TTC549 (cell line): Measurements from ENCODE around the gene TMEM221.

ENCODE experiments used
- FAIRE-seq: peaks from 2 replicates; lab custom pipeline; 2012; peaks lifted over from hg19 to GRCh38; lab: Jason Lieb, UNC

Gene TMEM221

DNA sequence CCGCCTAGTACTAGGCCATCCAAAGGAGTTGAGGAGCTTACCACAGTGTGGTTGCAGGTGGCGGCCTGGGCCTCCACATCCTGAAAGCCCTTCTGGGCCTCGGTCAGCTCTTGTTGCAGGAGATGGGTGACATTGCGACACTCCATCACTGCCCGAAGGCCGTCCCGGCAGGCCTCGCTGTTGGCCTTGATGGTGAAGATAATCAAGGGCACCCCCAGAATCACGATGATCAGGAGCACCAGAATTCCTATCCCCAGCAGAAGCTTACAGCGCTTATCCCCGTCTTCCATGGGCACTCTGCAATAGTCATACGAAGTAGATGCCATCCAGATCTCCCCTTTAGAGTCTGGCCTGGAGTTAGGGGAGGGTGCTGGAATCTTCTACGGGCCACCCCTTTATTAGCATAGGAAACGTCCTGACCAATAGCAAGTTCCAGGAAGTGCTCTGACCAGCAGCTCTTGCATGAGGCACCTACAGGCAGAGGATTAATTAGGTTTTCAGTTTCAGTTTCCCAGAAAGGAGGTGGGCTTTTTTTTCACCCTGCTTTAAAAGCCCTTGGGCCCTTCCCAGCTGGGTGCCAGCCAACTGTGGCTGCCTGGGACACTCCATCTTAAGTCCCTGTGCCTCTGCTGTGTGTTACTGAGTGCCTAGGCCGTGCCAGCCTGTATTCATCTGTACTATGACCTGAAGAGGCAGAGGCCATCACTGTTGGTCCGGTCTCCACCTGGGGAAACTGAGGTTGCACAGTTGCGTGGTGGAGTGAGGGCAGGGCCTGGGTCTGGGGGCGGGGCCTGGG, 43.0 kb downstream of the TMEM221 start, which contains the start of gene BST2:
Gene BST2 (minus strand): TSS at position 381 of the 796 bp plus-strand sequence. CDS start 55 bp downstream, at position 326.
- no peak for FAIRE-seq

DNA sequence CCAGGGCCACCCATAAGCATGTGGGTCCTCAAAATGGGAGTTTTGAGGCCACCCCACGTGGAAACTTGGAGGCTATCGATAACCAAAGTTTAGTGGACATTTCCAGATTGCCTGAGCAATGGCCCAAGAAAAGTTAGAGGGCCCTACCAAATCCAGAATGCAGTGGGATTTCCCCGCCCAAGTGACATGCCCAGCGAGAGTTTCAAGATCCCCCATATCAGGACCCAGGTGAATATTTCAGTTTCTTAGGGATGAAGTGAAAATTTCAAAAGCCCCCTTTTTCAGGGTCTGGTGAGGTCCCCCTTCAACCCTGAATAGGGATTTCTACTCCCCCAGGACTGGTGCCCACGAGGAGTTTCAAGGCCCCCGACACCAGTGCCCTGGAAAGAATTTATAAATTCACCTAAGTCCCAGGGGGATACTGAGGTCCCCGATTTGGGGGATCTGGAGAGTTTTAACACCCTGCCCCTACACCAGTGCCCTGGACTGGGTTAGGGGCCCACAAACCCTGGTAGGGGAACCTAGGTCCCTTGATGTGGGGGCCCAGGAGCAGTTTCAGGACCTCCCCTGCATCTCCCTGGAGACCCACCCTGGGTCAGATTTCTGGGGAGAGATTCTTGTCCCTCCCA, 43.7 kb downstream of the TMEM221 start:
- no peak for FAIRE-seq

GRCh38 chr19:17404015-17404414, 44.5 kb downstream of the TMEM221 start:
- no peak for FAIRE-seq

DNA sequence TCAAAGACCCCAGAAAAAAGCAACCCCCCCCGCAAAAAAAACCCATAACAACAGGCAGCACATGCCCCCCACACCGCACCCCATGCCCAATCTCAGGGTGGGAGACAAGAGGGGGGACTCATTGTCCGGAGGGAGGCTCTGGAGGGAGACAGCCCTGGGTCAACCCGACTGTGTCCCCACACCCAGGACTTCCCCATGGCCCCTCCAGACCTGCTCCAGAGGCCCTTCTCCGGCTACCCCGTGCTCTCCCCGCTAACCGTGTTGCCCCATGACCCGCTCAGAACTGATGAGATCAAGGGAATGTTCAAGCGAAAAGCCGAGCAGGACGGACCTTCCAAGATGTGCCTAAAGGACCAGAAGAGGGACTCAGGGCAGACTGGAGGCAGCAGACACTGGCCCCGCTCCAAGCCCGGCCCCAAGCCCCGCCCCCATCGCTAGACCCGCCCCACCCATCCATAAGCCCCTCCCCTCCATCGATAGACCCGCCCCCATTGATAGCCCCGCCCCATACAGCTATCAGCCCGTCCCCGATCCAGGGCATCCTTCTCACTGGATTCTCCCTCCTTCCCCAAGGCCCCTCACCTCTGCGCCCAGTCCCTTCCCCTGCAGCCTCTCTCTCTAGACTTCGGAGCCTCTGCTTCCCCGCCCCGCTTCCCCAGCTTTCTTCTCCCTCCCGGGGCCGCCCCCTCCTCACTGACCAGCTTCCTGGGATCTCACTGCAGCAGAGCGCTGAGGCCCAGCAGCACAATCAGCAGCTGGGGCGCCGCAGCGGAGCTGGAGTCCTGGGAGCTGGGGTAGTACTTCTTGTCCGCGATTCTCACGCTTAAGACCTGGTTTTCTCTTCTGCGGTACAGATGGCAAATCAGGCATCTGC, 45.2 kb downstream of the TMEM221 start:
- FAIRE-seq = no peak

- FAIRE-seq = no peak
These were observed 46.8 kb downstream of the TMEM221 start for GRCh38 chr19:17401628-17402027.

GRCh38 chr19:17398902-17399527, 49.5 kb downstream of the TMEM221 start:
- no peak for FAIRE-seq

GRCh38 chr19:17394891-17395415, 53.5 kb downstream of the TMEM221 start:
- FAIRE-seq = no peak

- FAIRE-seq = no peak
These were observed 54.6 kb downstream of the TMEM221 start, which contains the start of gene CCDC194 for GRCh38 chr19:17393914-17394313. Gene CCDC194, minus strand, starts transcription at chr19:17394196. Its CDS starts 38 bp downstream, at chr19:17394158.

- FAIRE-seq = no peak
These were observed 55.5 kb downstream of the TMEM221 start for GRCh38 chr19:17393002-17393401.

DNA sequence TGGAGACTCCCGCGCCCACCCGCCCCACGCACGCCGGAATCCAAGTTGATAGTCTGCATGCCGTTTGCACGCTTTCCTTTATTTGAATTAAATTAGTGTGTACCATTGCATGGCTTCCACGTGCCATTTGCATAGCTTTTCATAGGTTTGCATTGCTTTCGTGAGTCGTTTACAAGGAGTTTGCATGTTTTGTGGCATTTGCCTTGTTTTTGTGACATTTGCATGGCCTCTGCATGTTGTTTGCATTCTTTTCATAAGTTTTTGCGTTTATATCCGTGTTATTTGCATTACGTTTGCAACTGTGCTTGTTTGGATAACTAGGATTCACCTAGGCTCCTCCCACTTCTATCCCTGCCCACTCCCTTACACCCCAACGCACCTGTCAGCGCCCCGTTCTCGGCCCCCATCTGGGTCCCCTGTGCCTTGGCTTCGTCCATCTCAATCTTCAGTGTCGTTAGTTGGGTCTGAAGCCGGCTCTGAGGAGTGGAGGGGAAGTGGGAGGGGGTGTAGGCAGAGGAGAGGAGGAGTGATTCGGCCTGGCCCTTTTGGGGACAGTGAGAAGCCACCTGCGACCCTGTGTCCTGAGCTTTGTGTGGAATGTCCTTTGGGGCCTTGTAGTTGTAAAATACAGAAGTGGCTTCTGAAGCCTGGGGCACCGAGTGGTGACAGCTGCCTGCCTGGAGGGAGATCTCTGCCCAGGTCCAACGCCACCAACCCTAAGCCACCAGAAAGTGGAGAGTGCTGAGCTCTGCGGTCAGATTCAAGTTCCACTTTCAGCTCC, 56.9 kb downstream of the TMEM221 start:
- no peak for FAIRE-seq

- no peak for FAIRE-seq
These were observed 57.6 kb downstream of the TMEM221 start for GRCh38 chr19:17390665-17391370.

GRCh38 chr19:17389957-17390664, 58.4 kb downstream of the TMEM221 start:
- FAIRE-seq = no peak

- FAIRE-seq = no peak
These were observed 59.2 kb downstream of the TMEM221 start for GRCh38 chr19:17389288-17389687.

- no peak for FAIRE-seq
These were observed 62.4 kb downstream of the TMEM221 start for GRCh38 chr19:17385878-17386611.
